SU-DHL-6 (cell line): Measurements from ENCODE around the gene ADGRD1.

ENCODE experiments used
- H2AFZ ChIP-seq: fragments of 200-600 bp; sonication (generic); 2 replicates; pipeline ENCODE4 v1.6.1; 2014; ENCODE audit warnings: low read depth, mild to moderate bottlenecking, moderate library complexity, mixed read lengths, antibody characterized with exemption, low read length; ENCODE audit not compliant: severe bottlenecking
- H3F3A ChIP-seq: fragments of 200-600 bp; shearing (Covaris generic); 2 replicates; pipeline ENCODE4 v1.6.0; 2016; ENCODE audit warnings: antibody characterized with exemption, mild to moderate bottlenecking; ENCODE audit not compliant: insufficient read depth
- H3K27ac ChIP-seq: fragments of 200-600 bp; sonication (generic); 2 replicates; pipeline ENCODE4 v1.5.1; 2016; ENCODE audit warnings: low read depth, mild to moderate bottlenecking, low read length, moderate library complexity, mixed read lengths
- H3K27me3 ChIP-seq: fragments of 200-600 bp; sonication (generic), shearing (Covaris generic); 2 replicates; pipeline ENCODE4 v1.6.0; 2014; ENCODE audit warnings: mild to moderate bottlenecking, low read length
- H3K36me3 ChIP-seq: fragments of 200-600 bp; sonication (generic); 2 replicates; pipeline ENCODE4 v1.6.1; 2014; ENCODE audit warnings: mild to moderate bottlenecking, low read length, mixed read lengths
- H3K4me2 ChIP-seq: fragments of 300-600, 200-600 bp; shearing (Covaris generic), sonication (generic); 2 replicates; pipeline ENCODE4 v1.6.0; 2014; ENCODE audit warnings: low read length, low read depth, mild to moderate bottlenecking; ENCODE audit not compliant: poor library complexity, severe bottlenecking
- H3K4me3 ChIP-seq: fragments of 200-600 bp; sonication (generic); 2 replicates; pipeline ENCODE4 v1.5.1; 2014; ENCODE audit warnings: antibody characterized with exemption, low read length, mild to moderate bottlenecking, mixed read lengths; ENCODE audit not compliant: insufficient read depth, poor library complexity, severe bottlenecking
- H3K79me2 ChIP-seq: fragments of 200-600 bp; sonication (generic); 2 replicates; pipeline ENCODE4 v1.6.1; 2014; ENCODE audit warnings: mild to moderate bottlenecking, low read length, moderate library complexity; ENCODE audit not compliant: insufficient read depth
- H3K9ac ChIP-seq: fragments of 200-600 bp; sonication (generic); 2 replicates; pipeline ENCODE4 v1.7.0; 2014; ENCODE audit warnings: mild to moderate bottlenecking, low read length
- H3K9me2 ChIP-seq: fragments of 200-600 bp; sonication (generic); replicated peaks from 2 replicates; pipeline ENCODE4 v1.6.1; 2014; ENCODE audit warnings: low read length; ENCODE audit not compliant: insufficient read depth
- H3K9me3 ChIP-seq: fragments of 200-600 bp; sonication (generic); 2 replicates; pipeline ENCODE4 v1.6.1; 2014; ENCODE audit warnings: low read length, mixed read lengths; ENCODE audit not compliant: insufficient read depth
- H4K20me1 ChIP-seq: fragments of 200-600 bp; sonication (generic); 2 replicates; pipeline ENCODE4 v1.6.1; 2014; ENCODE audit warnings: low read depth, mild to moderate bottlenecking, antibody characterized with exemption, low read length, moderate library complexity, mixed read lengths
- CTCF ChIP-seq: fragments of 200-600 bp; sonication (generic); IDR thresholded peaks from one replicate; pipeline ENCODE4 v1.5.1; 2017; ENCODE audit warnings: antibody characterized with exemption, mild to moderate bottlenecking, low read length, moderate library complexity; ENCODE audit not compliant: insufficient read depth, poor library complexity, severe bottlenecking
- EZH2phosphoT487 ChIP-seq: fragments of 200-600 bp; sonication (generic), shearing (Covaris generic); conservative IDR thresholded peaks from 2 replicates; pipeline ENCODE4 v1.6.1; 2018; ENCODE audit warnings: mild to moderate bottlenecking, antibody characterized with exemption, low read length, moderate library complexity, mixed read lengths

The ADGRD1 gene

GRCh38 chr12:131188131-131189050, 234.7 kb downstream of the ADGRD1 start:
- TF ChIP-seq CTCF (no peak), EZH2phosphoT487 (no peak)

GRCh38 chr12:131189781-131190180, 236.1 kb downstream of the ADGRD1 start:
- H3F3A ChIP-seq: no peaks in the 10 kb centered on the region
- TF ChIP-seq EZH2phosphoT487 (no peak), CTCF (no peak)
- no peak overlapping the region for H2AFZ ChIP-seq

More at GRCh38 chr12:131188131-131189050, 234.7 kb downstream of the ADGRD1 start:
- Histone ChIP-seq H3K9ac (no peak overlapping the region), H2AFZ (no peak overlapping the region), H3K9me3 (peaks cover 13% of the 10 kb centered on the region; the same call in 1 of the 2 replicates), H3K4me2 (no peak overlapping the region), H3K4me3 (no peak overlapping the region), H3K36me3 (no peaks in the 10 kb centered on the region), H3K27me3 (no peaks in the 10 kb centered on the region), H4K20me1 (no peaks in the 10 kb centered on the region), H3K27ac (no peak overlapping the region), H3K9me2 (no peaks in the 10 kb centered on the region), H3K79me2 (no peaks in the 10 kb centered on the region), H3F3A (no peaks in the 10 kb centered on the region)

DNA sequence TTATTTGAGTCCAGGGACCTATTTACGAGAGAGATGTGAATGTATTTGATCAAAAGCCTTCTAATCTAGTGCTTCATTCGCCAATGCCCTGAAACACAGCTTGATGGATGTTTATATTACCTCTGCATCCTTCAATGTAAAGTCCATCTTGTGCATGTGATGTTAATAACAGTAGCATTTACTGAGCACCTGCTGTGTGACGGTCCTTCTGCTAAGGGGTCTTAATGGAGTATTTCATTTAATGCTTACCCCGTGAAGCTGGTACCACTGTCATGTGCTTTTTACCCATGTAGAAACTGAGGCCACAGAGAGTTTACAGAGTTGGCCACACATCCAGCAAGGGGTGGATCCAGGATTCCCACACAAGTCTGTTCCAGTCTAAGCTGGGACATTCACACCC, 237.3 kb downstream of the ADGRD1 start:
- Histone ChIP-seq H3K27me3 (no peaks in the 10 kb centered on the region), H3K79me2 (no peaks in the 10 kb centered on the region), H2AFZ (no peak overlapping the region), H4K20me1 (no peaks in the 10 kb centered on the region), H3F3A (no peaks in the 10 kb centered on the region), H3K9me2 (no peaks in the 10 kb centered on the region), H3K36me3 (no peaks in the 10 kb centered on the region), H3K9me3 (0 out of 2 replicates have a peak, but pooled peaks cover 5% of the 10 kb centered on the region), H3K9ac (no peak overlapping the region), H3K27ac (no peak overlapping the region), H3K4me3 (no peak overlapping the region), H3K4me2 (no peak overlapping the region)
- TF ChIP-seq CTCF (no peak), EZH2phosphoT487 (no peak)

More at GRCh38 chr12:131189781-131190180, 236.1 kb downstream of the ADGRD1 start:
- Histone ChIP-seq H3K4me2 (no peak overlapping the region), H4K20me1 (no peaks in the 10 kb centered on the region), H3K27me3 (no peaks in the 10 kb centered on the region), H3K36me3 (no peaks in the 10 kb centered on the region), H3K9ac (no peak overlapping the region), H3K79me2 (no peaks in the 10 kb centered on the region), H3K9me3 (peaks cover 7% of the 10 kb centered on the region; the same call in 1 of the 2 replicates), H3K9me2 (no peaks in the 10 kb centered on the region), H3K27ac (no peak overlapping the region), H3K4me3 (no peak overlapping the region)
